NCI-H748 (cell line): Measurements from ENCODE around the gene ANK3.

Source experiments
- DNase-seq: peaks from one replicate; lab custom pipeline; 2025; ENCODE audit not compliant: unreplicated experiment; lab: John Stamatoyannopoulos, UW

ANK3 gene

DNA sequence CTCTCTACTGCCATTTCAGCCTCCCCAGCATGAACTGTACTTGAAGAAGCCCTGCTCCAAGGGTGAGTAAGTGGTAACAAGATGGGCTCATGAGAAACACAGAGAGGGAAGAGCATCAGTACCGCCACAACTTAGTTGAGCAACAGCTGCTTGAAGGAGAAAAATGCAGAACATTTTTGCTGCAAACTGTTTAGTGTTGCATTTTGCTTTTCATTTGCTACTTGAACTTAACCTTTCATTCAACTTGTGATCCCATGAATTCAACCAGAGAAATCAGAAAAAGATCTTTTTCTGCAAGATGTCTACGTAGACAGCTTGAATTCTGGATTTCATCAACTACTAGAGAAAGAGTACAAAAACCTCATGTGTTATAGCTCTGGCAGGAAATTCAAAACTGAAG, 40.7 kb downstream of the ANK3 start:
- no peak for DNase-seq

DNA sequence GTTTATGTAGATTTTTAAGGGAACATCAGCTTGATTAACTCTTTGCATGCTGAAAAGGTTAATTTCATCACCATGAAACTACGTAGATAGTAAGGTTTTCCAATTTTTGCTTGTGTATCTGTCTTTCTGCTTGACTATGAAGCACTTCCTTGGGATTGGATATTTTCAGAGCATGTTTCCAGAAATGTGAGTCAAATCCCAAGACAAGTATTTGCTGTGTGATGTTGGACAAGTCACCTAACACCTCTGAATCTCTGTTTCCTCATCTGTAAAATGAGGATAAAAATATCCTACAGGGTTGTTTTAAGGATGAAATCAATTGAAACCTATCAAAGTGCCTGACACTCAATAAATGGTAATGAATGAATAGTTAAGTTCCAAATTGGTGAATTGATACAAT, 42.4 kb downstream of the ANK3 start:
- DNase-seq, result no peak

DNA sequence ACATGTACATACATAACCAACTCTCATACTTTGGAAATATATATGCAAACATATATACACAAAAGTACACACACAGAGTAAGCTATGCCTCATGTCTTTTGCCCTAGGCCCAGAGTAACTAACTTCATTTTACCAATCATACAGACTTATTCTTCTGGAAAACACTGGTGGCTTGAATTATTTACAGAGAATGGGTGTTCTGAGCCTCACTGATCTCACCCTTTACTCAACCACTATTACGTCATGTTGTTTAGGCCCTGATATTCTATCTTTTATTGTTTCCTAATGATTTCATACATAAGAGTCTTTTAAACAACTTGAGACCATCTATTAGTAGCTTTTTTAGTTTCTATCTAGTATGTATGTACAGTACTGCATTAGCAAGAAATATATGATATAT, 43.0 kb downstream of the ANK3 start:
- DNase-seq, result no peak

DNA sequence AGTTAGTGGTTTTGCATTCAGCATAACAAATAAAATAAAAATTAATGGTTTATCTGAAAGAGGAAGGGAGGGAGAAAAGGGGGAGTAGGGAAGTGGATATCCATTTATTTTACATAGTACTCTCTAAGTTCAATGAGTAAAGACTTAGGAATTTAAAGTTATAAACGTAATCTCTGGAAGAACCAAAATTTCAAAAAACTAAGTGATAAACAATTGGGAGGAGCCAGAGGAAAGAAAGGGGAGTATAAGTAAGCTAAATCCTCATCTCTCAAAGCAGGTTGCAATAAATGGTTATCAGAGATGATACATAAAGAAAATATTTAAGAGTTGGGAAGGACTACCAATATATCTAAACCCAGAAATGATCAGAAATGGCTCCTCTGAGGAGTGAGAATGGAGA, 46.4 kb downstream of the ANK3 start:
- no peak for DNase-seq

DNA sequence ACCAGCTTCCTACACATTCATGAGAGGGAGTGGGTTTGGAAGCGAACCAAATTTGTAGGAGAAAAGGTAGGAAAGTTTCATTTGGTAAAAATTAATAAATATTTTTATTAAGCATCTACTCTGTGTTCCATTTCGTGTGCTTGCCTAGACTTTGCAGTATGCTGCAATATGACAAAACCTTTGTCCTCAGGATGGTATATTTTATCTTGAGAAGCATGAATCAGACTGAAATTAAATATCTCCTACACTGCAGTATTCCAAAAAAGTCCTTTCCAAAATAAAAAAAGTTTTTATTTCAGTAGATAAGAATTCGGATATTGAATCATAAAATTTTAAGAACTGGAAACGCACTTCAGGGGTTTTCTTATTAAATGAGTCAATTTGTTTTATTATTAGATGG, 47.7 kb downstream of the ANK3 start:
- no peak for DNase-seq

DNA sequence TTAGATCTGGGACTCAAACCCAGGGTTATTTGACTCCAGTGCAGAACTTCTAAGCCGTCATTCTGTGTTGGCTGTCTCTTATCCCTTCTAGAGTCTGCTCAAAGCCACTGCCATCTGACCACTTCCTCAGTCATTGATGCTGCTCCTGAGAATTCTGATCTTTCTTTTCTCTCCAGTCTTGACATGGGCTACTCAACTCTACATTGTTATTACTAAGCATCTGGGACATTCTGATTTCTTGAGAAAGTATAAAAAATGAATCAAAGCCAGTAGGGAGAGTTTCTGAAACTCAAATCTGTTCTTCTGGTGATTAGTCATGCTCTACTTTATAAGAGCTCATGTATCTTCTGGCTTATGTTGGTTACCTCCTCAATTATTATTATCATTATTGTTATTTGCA, 48.7 kb downstream of the ANK3 start:
- no peak for DNase-seq

DNA sequence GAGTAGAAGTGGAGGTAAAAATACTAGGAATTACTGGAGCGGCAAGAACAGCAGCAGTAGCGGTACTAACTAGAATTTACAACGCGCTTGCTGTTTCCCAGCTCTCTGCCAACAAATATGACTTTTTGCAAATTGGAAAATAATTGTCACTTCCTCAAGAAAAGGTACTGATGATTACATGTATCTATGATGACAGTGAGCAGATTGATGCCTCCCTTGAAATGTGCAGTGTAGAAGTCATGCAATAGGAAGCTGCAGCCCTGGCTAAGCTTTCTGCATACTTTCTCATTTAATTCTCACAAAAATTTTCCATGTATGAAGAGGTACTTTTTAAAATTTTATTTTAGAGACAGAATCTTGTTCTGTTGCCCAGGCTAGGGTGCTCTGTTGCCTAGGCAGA, 49.9 kb downstream of the ANK3 start:
- DNase-seq, result no peak

DNA sequence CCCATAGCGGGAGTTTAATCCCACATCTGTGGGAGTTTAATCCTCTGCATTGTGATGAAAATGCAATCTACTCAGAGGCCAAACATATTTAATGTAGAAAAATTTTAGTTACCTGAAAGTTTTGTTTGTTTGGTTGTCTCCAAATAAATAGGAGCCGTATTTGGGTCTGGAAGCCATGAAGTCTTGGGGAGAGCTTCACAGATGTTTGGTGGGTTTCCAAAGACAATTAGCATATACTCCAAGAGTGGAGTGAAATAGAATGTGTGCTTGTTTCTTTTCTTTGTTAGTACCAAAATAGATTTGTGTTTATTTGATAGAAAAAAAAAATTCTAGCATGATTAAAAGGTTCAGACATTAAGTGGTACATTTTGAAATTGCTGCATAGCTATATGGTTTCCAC, 50.9 kb downstream of the ANK3 start:
- no peak for DNase-seq

DNA sequence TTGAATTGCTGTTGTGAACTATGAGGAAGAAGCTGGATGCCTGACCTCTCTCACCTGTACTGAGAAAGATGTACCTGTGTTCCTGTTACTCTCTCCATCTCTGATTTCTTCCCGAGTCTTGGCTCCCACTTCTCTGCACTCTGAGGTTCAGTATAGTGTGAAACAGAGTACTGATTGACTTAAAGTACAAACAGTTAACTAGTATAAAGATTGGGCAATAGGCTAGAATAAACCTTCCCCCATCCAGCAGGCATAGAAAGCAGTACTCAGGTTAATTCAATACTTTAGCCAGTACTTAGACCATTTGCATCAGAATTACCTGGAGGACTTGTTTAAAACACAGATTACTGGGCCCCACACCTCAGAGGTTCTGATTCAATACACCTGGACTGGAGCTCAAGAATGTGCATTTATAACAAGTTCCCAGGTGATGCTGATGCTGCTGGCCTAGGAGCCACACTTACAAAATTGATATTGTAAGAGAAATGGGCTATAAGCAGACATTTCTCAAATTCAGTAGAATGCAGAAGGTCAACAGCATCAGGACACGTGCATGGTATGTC, 51.6 kb downstream of the ANK3 start:
- DNase-seq, result no peak

DNA sequence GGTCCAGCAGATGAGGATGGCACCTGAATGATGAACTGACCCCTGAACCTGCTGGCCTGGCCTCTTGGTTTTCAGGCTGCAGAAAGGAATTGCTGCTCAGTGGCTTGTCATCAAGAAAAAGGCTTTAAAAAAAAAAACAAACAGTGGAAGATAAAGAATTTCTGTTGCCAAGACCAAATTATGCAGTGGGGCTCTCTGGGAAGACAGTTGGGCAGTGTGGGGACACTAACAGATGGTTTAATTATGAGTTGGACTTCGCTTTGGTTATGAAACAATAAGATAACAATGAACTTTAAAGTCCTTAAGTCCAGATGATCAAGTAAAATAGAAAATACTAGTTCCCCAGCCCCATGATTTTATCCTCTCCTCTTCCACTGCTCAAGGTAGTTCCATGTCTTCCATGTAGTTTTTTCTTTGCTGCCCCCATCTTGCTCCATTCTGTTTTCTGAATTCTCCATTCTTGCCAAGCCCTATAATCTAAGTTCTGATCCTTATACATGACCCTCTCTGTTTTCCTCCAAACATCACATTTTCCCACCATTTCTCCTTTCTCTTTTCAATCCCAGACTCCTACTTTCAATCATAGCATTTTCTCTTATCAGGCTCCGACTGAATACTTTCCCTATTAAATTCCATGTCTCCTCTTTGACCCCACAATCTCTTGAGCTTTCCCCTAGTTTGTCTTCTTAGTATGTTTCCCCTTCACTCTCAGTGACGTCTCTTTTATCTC, 52.6 kb downstream of the ANK3 start:
- no peak for DNase-seq

DNA sequence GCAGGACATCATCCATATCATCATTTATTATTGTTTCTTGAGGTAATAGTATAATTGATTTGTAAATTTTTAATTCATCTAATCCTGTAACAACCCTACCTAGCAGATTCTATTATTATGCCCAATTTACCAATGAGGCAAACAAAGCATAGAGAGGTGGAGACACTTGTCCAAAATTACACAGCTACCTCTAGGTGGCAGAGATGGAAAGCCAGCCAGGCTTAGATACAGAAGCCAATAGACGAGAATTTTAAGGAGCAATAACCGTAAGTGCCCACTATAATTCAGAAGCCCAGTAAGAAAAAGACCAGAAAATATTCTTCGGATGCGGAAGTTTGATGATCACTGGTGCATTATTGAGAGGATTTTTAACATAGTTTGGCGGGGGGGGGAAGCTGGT, 54.0 kb downstream of the ANK3 start:
- peak; percentile 6 for DNase-seq

DNA sequence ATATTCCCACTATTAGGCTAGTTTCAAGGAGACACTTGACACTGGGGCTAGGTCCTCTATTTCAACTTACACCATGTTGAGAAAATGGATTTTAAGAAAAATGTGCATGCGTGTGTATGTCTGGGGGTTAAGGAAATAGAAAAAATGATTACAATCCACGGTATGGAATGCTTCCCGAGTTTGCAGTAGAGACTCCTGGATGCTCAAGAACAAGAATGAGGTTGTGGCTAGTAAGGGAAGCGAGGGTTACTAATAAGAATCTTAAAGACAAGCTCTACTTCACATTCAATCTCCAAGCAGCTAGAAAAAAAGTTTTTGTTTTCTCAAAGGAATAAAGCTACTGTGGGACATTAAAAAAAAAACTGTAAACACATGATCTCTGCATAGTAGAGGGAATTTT, 54.7 kb downstream of the ANK3 start:
- no peak for DNase-seq

DNA sequence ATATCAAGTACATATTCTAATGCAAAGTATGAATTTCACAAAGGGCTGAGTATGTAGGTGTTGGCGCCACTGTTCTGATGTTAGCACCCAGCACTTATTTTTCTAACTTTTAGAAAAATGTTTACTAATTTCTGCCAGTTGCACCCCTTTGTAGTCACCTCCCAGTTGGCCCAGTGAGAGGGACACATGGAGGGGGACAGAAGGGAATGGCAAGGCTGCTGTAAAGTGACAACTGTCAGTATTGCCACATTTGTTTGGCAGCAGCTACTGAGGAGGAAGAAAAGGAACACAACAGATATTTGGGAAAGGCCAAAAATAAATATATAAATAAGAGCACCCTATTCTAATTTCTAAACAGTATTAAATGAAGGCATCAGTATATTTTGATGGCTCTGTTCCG, 57.3 kb downstream of the ANK3 start:
- no peak for DNase-seq

DNA sequence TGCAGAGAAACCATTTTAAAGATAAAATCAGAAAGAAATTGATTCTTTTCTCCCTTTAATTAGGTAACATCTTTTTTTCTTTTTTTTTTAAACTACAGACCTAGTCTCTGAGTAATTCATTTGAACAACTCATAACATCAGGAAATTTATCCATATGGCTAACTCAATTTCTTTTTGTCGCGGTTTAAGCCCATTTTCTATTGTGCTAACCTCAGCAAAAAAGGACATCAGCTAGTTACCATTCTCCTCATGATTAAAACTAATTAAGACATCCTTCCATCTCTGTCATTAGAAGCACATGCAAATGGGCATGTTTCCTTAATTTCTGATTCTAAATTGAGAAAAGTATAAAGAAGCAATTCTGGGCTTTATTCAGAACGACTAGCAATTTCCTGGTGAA, 57.8 kb downstream of the ANK3 start:
- no peak for DNase-seq

DNA sequence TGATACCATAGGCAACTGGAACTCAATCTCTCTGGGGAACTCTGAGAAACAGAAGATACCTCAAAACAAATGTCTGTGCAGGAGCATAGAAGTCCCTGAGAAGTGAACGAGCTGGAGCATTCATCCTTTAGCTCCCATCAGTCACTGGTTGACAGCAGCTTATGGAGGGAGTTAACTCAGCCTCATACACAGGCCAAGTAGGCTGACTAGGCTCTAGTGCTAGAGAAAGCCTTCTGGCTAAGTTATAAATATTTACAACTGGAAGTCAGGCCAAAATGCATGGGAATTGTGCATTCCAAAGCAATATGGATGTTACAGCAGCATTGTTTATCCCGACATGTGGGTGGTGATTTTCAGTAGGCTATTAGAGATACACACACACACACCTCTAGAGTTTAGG, 66.5 kb downstream of the ANK3 start:
- no peak for DNase-seq

DNA sequence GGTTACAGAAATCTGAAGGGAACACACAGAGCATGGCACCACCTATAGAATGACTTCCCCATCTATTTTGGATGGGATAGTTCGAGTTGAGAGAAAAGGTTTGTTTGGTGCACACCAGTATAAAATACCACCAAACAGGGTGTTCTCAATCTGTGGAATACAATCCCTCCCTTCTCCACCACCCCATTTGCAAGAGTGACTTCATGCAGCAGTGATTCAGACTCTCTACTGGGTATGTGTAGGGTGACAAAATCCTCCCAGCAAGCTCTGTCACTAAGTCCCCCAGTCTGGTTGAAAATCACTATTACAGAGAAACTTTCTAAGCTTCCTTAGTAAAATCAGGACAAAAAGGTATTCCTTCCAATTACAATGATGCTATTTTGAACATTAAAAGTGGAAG, 69.0 kb downstream of the ANK3 start:
- DNase-seq, result no peak

DNA sequence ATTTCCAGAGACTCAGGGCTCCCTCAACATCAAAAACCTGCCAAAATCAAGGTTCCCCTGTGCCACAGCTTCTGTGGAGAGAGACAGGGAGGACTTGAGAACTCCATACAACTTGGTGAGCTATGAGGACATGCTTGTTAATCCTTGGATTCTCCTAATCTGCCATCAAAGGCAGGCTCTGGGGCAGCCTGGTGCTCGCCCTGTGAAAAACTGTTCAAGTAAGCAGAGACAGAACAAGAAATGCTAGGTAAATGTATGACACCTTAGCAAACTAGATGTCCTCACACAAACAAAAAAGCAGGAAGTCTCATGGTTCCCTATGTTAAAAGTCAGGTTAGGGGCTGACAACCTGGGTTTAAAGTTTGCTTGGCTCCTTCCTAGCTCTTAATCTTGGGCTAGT, 73.6 kb downstream of the ANK3 start:
- DNase-seq, result no peak

DNA sequence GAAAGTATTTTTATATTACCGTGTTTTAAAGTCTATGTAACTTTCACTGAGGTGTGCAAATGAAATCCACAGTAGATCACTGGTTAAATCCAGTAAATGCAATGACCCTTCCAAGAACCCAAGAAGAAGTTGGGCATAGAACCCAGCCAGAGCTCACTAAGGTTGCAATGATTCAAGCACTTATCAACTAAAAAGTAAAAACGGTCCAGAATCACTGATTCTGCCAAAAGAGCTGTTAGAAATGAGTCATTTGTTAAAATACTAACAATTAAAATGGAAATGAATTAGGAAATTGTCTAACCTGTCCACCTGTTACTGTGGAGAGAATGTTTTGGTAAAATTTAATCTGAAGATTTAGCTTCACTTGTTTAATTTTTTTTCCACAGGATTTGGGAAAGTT, 74.4 kb downstream of the ANK3 start:
- no peak for DNase-seq

DNA sequence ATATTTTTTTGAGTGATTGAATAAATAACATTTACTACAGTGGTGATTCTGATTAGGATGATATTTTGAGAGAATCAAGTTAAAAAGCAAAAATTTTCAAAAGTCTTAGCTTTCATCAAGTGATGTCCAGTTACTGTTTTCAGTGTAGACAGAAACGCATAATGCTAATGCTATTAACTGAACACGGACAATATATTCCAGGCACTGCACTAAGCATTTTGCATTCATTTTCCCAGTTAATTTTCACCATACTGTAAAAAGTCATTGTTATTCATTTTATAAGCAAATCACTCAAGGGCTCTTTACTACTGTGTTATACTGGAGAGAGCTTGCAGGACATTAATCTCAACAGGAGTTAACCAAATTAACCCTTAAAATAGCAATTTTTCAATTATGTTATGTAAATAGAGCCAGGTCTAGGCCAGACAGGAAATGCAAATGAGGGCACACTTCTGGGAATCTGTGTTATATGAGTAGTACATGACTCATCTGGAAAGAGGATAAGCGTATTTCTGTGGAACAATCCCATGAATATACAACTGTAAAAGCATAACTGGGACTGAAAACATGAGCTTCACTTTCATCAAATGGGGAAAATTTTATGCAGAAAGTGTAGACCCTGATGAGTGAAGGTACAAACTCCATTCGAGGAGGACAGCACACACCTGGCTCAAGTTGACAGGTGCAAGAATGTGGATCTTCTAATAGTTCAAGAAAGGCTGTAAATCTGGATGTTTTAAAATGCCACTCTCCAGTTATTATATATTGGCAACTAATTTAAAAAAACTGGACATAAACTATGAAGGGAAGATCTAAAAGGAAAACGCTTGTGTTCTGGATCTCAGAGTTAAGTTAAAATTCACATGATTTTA, 75.4 kb downstream of the ANK3 start:
- peak; percentile 64 for DNase-seq

DNA sequence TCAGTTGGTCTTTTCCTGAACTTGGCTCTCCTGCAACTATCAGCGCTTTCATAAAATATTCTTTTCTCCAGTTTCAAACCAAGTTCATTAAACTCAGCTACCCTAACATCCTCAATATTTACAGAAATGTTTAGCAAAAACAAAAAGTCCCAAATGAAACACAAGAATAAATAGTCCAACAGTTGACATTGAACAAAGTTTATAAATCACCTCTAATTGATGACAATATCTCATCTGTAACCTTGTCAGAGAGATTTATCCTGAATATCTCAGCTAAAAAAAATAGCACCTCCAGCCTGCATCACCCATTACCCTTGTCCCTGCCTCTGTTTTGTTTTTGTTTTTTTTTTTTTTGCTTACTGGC, 76.1 kb downstream of the ANK3 start:
- no peak for DNase-seq

DNA sequence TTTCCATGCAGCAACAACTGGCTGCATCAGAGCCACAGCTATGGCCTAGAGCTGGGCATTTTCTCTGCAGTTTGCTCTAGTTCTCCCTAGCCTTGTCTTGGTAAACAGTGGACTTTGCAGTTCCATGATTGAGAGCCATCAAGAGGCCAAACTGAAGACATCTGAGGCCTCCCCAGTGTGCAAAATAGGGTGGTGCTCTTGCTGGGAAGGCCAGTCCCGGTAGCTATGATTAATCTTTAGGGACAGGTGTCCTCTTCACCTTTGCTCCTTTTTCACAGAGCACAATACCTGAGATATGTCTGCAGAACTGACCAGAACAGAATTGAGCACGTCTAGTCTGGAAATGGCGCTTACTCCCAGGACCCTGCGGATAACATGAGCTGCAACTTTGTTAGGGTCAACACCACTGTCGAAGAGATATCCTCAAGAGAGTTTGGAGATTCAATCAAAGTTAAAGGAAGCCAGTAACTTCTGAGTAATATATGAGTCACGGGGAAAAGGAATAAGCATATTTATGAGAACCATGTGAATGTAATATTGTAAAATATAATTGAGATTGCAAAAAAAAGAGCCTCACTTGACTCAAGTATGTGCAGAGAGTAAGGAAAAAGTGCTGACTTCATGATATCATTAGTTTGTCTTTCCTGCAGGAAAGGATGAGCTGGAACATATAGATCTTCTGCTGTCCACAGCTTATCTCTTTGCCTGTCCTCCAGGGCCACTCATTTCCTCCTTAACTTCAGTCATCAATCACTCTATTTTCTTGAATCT, 76.7 kb downstream of the ANK3 start:
- no peak for DNase-seq

DNA sequence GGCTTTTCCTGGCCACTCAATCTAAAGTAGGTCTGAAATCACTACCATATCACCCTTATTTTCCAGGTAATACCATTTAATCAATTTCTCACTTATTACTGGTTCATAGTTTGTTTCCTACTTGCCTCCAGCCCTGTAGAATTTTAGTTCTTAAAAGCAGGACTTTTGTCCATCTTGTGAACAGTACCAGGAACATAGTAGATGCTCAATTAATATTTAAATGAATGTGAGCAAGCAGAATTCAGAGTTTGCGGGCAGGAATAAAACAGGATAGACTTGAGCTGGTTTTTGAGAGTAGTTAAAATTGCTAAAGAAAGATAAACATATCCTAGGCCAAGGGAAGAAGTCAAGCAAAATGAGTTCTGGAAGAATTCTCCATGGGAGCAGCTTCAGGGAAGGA, 77.9 kb downstream of the ANK3 start:
- no peak for DNase-seq
